NB4 (cell line): ENCODE results near the gene CCDC160.

Source experiments
- DNase-seq: peaks from one replicate; pipeline ENCODE4 v3.0.0; 2010; ENCODE audit warnings: low read depth
- H3K4me3 ChIP-seq: one replicate; pipeline ENCODE4 v1.5.1; 2011; ENCODE audit warnings: mild to moderate bottlenecking, low read depth, low read length, moderate library complexity
- CTCF ChIP-seq: IDR thresholded peaks from one replicate; pipeline ENCODE4 v1.5.1; 2012; ENCODE audit warnings: low read depth, low read length
- MYC ChIP-seq: IDR thresholded peaks from 2 replicates; pipeline ENCODE4 v1.6.1; 2011; ENCODE audit warnings: low read depth, low read length
- POLR2A ChIP-seq: IDR thresholded peaks from 2 replicates; pipeline ENCODE4 v1.6.1; 2011; ENCODE audit warnings: mild to moderate bottlenecking; ENCODE audit not compliant: insufficient read length; ENCODE audit errors: extremely low read depth
- TF ChIP-seq, protein P1 (sequence below): IDR thresholded peaks from 2 replicates; pipeline ENCODE4 v1.6.1; 2011; ENCODE audit warnings: low read depth, low read length

Gene CCDC160

GRCh38 chrX:134236626-134237614 lies at the start of gene CCDC160:
CCDC160 (plus strand) TSS chrX:134237182; CDS start chrX:134244801, 7,619 bp downstream.
- DNase-seq: no peak
- TF ChIP-seq MYC (no peak), POLR2A (no peak), CTCF (no peak)
- TF ChIP-seq, protein P1, sequence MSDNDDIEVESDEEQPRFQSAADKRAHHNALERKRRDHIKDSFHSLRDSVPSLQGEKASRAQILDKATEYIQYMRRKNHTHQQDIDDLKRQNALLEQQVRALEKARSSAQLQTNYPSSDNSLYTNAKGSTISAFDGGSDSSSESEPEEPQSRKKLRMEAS: no peak
- H3K4me3 ChIP-seq: no peak within 1 kb of the TSS

- TF ChIP-seq MYC: no peak
- TF ChIP-seq POLR2A: no peak
- TF ChIP-seq, protein P1: no peak
- TF ChIP-seq CTCF: no peak
- H3K4me3 ChIP-seq: no peak overlapping the region
- DNase-seq: no peak
These were observed 45.7 kb upstream of the CCDC160 start for GRCh38 chrX:134191281-134191680.

DNA sequence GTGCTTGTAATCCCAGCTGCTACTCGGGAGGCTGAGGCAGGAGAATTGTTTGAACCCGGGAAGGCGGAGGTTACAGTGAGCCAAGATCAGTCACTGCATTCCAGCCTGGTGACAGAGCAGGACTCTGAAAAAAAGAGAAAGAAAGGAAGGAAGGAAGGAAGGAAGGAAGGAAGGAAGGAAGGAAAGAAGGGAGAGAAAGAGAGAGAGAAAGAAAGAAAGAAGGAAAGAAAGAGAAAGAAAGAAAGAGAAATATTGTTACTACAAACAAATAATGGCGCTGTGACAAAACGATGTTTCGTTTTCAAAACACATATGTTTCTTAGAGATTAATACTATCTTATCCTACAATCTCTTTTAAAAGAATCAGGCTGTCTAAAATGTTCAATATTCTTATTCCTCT lies 42.1 kb upstream of the CCDC160 start:
- TF ChIP-seq, protein P1: no peak
- no peak for TF ChIP-seq CTCF
- TF ChIP-seq POLR2A: no peak
- TF ChIP-seq MYC: no peak
- no peak for DNase-seq
- H3K4me3 ChIP-seq: no peak overlapping the region

GRCh38 chrX:134202561-134202960 lies 34.4 kb upstream of the CCDC160 start:
- no peak overlapping the region for H3K4me3 ChIP-seq
- DNase-seq: no peak
- no peak for TF ChIP-seq POLR2A
- no peak for TF ChIP-seq CTCF
- TF ChIP-seq, protein P1: no peak
- no peak for TF ChIP-seq MYC

DNA sequence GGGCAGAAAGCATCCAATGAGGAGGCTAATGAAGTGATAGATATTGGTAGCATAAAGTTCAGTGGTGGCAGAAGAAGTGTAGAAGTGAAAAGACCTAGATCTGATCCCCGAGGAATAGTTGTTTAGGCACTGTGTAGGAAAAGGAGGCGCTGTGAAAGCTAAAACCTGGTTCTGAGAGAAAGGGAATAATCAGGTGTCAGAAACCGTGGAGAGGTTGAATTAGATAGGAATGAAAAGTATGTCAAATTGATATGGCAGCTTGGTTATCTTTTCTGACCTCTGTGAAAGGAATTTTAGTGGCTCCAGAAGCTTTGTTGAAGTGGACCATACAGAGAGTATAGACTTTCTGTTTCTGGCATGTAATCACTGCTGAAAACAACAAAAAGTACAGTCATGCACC lies 30.8 kb upstream of the CCDC160 start:
- H3K4me3 ChIP-seq: no peak overlapping the region
- no peak for DNase-seq
- TF ChIP-seq, protein P1: no peak
- no peak for TF ChIP-seq MYC
- no peak for TF ChIP-seq CTCF
- no peak for TF ChIP-seq POLR2A
